ENCODE data around the gene IGF2. TPM values are rescaled to one million over a fixed set of nuclear protein-coding genes. Genes with fewer than 3 reads are reported as not detected.
"Not testable (repeated sequence)": the region's sequence is repeated elsewhere in the genome, so short reads cannot be mapped to it uniquely, and the experiment has no call there.

IGF2 gene
- 1,000 to 10,000 TPM in 1 of 4 donors, 100 to 1,000 TPM in 3; 731 to 1,117 (median 878) TPM for polyA plus RNA-seq (ENCODE audit: insufficient read length in 4 of 4)

DNA sequence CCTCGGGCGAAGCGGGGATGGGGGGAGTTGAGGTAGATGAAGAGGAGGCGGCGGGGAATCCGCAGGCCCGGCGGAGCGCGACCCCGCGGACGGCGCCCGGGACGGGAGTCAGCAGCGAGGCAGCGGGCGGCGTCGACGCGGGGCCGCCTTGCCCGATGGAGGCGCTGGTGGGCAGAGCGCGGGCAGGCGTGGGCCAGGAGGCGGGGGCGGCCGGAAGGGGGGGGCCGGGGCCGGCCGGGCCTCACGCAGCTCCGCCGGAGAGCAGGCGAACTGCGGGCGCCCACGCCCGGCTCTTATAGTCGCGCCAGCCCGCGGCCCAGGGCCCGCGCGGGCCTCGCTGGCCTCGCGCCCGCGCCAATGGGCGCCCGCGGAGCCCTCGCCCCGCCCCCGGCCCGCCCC, at the start of gene IGF2:
TSS of gene IGF2 (minus strand) at position 267 of the 399 bp plus-strand sequence. CDS start 3,866 bp downstream, outside the sequence.
- no peak for DNase-seq (ENCODE audit: low read depth in 4 of 4, low spot score in 2 of 4)

- DNase-seq (ENCODE audit: low read depth in 4 of 4, low spot score in 2 of 4) = no peak
Observed at GRCh38 chr11:2188745-2189144, 49.6 kb upstream of the IGF2 start.

GRCh38 chr11:2187280-2187707, 48.1 kb upstream of the IGF2 start:
- DNase-seq (ENCODE audit: low read depth in 4 of 4, low spot score in 2 of 4) = no peak

DNA sequence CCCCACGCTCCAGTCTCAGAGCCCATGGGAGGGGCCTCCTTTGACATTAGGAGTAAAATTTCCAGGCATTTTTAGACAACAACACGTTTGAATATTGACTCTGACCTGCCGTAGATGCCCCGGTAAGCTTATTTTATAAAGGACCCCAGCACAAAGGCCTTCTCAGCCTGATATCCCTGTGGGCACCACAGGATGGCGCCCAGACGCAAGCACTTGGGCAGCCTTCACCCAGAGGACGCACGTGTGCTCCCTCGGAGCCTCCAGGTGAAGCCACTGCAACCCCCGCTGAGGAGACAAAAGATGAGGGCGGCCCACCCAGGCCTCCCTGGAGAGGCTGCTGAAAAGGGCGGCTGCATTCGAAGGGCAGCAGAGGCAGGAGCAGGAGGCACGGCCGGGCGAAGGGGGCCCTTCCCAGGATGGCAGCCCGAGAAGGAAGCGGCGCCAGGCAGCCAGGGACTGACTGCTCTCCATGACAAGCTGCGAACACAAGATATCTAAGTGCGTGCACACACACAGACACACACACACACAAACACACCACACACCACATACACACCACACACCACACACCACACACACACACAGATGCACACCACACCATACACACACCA, 47.6 kb upstream of the IGF2 start:
- DNase-seq (ENCODE audit: low read depth in 4 of 4, low spot score in 2 of 4) = no peak

DNA sequence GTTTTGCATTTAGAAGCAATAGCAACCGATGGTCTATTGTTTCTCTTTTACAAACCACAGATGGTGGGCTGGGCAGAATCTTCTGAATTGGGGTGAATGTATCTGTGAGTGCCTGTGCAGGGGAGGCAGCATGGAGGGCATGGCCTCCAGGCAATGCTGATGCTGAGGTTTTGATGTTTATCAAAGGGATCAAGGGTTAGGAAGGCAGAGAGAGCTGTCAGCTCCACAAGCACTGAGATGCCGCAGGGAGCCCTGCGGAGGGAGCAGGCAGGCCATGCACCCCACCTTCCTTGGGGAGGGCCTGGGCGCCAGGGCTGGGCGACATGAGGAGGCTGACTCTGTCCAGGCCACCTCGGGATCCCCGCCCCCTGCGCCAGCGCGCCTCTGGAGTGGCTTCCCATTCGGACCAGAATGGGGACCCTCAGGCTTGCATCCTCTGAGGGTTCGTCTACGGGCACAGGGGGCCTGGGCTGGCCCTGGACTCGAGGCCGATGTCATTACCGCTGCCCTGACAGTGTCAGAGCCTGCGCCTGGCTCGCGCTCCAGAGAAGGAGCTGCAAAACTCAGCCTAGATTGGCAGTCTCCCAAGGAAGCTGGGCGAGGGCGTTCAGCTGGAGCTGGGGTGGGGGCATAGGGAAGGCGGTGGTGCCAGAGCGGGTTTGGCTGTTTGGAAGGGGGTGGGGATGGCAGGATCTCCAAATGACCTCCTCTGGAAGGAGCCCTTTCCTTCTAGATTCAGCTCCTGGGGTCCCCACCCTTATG, 46.3 kb upstream of the IGF2 start:
- DNase-seq (ENCODE audit: low read depth in 4 of 4, low spot score in 2 of 4) = no peak

GRCh38 chr11:2182692-2183474, 43.7 kb upstream of the IGF2 start:
- no peak for DNase-seq (ENCODE audit: low read depth in 4 of 4, low spot score in 2 of 4)

GRCh38 chr11:2182075-2182474, 42.9 kb upstream of the IGF2 start:
- DNase-seq (ENCODE audit: low read depth in 4 of 4, low spot score in 2 of 4) = no peak

DNA sequence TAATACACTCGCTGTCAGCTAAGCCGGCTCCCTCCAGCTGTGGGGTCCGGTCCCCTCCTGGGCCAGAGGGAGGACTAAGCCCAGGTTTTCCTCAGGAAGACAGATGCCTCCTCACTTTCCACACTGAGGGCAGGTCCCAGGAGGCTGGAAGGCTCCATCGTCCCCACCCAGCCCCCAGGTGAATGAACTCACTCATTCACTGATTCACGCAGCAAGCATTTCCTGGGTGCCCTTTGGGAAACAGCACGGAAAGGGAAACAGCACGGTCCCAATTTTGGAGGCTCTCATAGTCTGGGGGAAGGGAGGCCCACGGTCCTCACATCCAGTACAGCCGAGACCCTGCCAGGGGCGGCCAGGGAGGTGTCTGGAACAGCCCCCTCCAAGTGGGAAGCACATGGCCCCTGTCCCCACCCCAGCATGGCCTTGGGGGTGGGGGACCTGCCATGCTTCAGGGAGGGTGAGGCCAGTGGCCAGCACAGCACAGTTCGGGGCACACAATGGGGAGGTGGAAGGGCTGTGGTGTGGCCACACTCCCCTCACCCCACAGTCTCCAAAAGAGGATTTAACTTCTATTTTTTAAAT, 41.7 kb upstream of the IGF2 start:
- no peak for DNase-seq (ENCODE audit: low read depth in 4 of 4, low spot score in 2 of 4)

DNA sequence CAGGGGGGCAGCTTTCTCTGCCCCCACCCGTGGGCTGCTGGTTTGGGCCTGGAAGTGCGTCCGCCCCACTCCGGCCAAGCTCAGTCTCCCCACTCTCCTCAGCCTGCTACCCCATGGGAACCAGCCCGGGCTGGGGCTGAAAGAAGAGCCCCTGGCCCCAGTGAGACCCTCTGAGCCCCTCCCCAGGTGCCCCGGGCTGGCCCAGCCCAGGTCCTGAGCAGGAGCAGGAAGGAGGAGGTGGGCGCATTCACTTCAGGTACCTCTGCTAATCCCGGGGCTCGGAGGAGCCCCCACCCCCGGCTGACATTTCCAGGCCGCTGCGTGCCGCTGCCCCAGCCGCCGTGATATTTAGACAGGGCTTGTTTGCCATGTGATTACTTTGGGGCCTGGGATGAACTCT, 41.2 kb upstream of the IGF2 start:
- no peak for DNase-seq (ENCODE audit: low read depth in 4 of 4, low spot score in 2 of 4)

- DNase-seq (ENCODE audit: low read depth in 4 of 4, low spot score in 2 of 4) = no peak
Observed at GRCh38 chr11:2179516-2179915, 40.3 kb upstream of the IGF2 start.

DNA sequence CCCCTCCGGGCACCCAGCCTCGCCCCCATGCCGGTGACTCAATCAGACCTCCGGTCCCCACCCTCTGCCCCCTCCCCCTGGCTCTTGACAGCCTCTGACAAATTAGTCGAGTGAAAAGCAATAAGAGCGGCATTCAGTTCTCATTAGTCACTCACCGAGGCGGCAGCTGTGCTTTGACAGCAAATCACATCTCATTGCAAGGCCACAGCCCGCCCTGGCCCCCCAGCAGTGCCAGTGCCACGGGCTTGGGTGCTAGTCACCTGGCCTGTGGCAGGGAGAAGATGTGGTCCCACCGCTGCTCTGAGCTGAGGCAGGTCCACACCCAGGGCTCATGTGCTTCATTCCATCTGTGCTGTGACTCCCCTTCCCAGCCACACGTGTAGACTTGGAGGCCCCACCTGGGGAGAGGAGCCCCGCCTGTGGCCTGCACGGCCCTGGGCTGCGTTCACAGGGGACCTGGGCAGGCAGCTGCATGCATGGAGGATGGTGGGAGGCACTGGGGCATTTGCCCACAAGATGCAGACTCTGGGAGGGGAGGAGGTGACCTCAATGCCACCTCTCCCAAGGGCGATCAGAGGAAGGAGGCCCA, 39.8 kb upstream of the IGF2 start:
- no peak for DNase-seq (ENCODE audit: low read depth in 4 of 4, low spot score in 2 of 4)

DNA sequence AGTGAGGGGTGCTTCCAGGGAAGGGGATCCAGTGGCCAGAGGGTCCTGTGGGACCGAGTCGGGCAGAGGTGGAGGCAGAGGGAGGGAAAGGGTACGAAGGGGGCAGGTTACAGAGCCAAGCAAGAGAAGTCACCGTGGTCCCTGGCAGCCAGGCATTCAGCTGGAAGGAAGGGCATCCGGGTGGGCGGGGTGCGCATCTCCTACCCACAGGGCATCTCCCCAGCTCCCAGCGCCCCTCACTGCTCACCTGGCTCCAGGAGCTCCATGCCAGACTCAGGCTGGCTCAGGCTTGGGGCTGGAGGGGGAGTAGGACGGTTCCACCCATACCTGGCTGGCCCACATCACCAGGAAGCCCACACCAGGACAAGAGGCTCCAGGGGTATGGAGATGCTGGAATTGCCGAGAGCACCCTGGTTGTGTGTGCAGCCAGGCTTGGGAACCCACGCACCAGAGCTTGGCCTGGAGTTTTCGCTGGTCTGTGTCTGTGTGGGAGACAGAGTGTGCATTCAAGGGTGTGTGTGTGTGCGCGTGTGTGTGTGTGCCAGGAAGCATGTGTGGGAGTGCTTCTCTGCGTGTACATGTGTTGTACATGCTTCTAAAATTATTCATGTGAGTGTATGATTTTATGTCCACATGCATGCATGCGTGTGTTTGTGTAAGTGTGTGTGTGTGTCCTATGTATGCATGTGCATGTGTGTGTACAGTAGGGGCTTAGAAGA, 39.0 kb upstream of the IGF2 start:
- not testable (repeated sequence) for DNase-seq (ENCODE audit: low read depth in 4 of 4, low spot score in 2 of 4)

GRCh38 chr11:2177076-2177475, 37.9 kb upstream of the IGF2 start:
- no peak for DNase-seq (ENCODE audit: low read depth in 4 of 4, low spot score in 2 of 4)

DNA sequence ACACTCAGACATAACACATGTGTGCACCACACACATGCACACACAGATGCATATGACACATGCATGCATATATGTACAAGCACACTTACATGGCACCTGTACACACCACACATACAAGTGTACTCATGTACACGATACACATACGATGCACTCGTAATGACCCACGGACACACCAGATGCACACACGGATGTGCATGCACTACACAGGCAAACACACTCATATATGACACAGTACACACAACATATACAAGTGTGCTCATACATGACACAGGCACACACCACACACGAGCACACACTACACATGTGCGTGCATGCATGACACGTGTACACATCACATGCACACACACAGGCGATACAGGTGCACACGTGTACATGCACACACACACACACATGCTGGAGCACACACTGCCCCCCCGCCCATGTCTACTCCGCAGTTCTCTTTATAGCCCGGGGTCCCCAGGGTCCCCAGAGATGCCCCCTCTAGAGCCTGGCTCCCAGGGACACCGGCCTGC, 37.3 kb upstream of the IGF2 start:
- no peak for DNase-seq (ENCODE audit: low read depth in 4 of 4, low spot score in 2 of 4)

DNA sequence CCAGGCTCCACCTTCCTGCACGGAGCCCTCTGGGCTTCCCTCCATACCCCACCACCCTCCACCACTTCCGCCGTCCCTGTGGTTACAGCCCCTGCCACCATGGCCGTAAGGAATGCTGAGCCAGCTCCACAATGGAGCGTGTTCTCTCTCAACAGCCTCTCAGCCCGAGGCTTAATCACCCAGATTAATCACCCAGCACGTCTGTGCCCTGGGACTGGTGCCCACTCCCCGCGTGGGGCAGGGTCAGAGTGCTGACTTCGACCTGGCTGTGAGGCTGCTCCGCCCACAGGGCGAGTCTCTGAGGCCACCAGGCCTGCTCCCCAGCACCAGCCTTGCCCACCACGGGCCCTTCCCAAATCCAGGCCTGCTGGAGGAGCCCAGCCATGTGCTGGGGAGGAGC, 36.5 kb upstream of the IGF2 start:
- DNase-seq (ENCODE audit: low read depth in 4 of 4, low spot score in 2 of 4) = no peak

DNA sequence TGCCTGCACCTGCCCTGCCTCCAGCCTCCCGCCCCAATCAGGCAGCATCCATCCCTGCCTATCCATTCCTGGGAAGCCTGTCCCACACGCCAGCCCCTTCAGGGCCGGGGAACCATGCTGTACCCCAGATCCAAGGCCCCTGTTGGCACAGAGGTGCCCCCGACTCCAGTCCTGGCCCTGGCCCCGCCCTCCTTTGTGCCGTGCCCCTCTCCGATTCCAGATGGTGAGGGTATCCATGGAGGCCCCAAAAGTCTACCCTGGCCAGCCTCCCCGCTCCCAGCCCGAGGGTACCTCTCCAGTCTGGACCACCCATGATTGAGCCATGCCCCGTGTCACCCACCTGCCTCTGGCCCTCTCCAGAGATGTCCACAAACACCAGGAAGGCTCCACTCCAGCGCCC, 35.2 kb upstream of the IGF2 start:
- DNase-seq (ENCODE audit: low read depth in 4 of 4, low spot score in 2 of 4) = no peak

DNA sequence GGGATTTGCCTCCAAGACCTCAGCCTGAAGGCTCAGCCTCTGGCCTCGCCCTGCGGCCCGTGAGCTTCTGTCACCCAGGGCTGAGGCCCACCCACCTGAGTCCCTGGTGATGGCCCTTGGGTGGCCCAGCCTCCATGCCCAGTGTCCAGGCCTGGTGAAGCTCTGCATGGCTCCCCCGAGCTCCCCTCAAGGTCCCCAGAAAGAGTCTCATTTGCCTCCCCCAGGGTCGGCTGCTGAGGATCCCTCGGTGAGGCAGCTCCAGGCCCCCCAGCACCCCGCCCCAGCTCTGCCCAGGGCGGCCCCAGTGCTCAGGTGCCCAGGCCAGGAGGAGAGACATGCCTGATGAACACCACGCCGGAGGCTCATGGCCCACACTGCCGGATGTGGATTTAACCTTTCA, 34.6 kb upstream of the IGF2 start:
- no peak for DNase-seq (ENCODE audit: low read depth in 4 of 4, low spot score in 2 of 4)

DNA sequence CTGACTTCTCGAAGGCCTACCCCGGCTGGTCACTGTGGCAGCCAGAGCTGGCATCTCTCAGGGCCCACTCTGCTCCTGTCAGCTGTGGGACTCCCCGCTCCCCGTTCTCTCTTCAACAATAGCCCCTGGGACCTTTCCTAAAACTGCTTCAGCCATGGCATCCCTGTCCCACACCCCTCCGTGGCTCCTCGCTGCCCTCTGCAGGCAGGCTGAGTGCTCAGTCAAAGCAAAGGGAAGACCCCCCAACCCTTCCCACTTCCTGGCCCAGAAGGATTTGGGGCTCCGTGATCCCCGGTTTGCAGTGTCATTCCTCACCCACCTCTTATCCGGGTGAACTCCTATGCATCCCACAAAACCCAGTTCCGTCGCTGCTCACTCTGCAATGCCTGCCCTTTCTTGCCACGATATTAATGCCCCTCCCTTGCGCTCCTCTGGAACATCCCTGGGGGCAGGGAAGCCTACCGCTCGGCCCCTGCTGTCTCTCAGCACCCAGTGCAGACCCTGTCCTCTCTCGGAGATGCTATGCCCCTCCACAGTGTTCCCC, 34.0 kb upstream of the IGF2 start:
- no peak for DNase-seq (ENCODE audit: low read depth in 4 of 4, low spot score in 2 of 4)

DNA sequence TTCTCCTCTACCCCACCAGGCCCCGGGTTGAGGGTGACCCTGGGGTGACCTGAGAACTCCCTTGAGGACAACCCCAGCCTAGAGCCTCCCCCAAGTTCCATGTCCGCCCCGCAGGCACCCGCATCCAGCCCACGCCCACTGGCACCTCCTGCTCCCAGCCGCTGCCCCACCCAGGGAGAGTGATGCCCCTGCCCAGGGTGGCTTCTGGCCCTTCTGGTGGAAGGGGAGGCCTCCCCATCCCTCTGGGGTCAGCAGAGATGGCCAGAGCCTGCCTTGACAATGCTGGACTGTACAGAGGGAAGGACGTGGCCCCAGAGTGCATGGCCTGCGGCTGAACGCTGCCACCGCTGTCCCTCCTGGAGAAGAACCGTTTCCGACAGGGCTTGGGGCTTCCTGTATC, 33.5 kb upstream of the IGF2 start:
- DNase-seq (ENCODE audit: low read depth in 4 of 4, low spot score in 2 of 4) = no peak

GRCh38 chr11:2171591-2172003, 32.4 kb upstream of the IGF2 start, which contains the start of gene TH:
Gene TH, minus strand, starts transcription at chr11:2171815. Its CDS starts 29 bp downstream, at chr11:2171786.
- DNase-seq (ENCODE audit: low read depth in 4 of 4, low spot score in 2 of 4) = no peak

All from left renal cortex interstitium (tissue), 4 donors.